ENCODE measurements around the gene NKG7. TPM values are rescaled to one million over a fixed set of nuclear protein-coding genes. Genes with fewer than 3 reads are reported as not detected.

NKG7 gene
- total and polyA plus RNA-seq, 2 of the 13 experiments (the other 11 are each of a cell fraction or from before 2014, with no cell fraction given) = 0.40 TPM; not detected in 1

DNA sequence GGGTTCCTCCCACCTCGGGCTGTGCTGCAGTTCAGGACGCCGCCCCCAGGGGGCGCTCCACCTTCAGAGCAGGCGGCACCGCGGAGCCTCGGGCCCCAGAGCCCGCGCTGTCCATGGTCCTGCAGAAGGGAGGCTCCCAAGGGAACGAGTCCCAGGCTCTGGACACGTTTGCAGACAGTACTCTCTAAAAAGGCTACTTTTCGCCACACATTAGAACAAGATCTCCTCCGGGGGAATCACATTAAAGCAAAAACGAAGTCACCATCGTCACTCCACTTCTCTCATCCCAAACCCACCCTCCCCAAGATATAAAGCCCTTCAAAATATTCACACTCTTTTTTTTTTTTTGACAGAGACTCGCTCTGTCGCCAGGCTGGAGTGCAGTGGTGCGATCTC is 49.6 kb upstream of the NKG7 start (continued):
- TF ChIP-seq, protein P1, sequence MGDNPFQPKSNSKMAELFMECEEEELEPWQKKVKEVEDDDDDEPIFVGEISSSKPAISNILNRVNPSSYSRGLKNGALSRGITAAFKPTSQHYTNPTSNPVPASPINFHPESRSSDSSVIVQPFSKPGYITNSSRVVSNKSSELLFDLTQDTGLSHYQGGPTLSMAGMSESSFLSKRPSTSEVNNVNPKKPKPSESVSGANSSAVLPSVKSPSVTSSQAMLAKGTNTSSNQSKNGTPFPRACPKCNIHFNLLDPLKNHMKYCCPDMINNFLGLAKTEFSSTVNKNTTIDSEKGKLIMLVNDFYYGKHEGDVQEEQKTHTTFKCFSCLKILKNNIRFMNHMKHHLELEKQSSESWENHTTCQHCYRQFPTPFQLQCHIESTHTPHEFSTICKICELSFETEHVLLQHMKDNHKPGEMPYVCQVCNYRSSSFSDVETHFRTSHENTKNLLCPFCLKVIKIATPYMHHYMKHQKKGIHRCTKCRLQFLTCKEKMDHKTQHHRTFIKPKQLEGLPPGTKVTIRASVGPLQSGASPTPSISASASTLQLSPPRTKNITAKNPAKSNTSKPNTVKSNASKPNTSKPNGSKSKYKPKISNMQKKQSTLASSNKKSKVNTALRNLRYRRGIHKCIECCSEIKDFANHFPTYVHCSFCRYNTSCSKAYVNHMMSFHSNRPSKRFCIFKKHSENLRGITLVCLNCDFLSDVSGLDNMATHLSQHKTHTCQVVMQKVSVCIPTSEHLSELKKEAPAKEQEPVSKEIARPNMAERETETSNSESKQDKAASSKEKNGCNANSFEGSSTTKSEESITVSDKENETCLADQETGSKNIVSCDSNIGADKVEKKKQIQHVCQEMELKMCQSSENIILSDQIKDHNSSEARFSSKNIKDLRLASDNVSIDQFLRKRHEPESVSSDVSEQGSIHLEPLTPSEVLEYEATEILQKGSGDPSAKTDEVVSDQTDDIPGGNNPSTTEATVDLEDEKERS (CRISPR knock-in tag; IDR thresholded peaks at IDR 0.05) = peak; percentile 96
- TF ChIP-seq ZFP90 (CRISPR knock-in tag; IDR thresholded peaks at IDR 0.05; ENCODE audit: borderline replicate concordance) (peak; percentile 97), ZNF546 (CRISPR knock-in tag; conservative IDR thresholded peaks at IDR 0.05) (peak; percentile 96), CEBPG (CRISPR knock-in tag; IDR thresholded peaks at IDR 0.05) (peak; percentile 46; the same call in 1 of the 2 replicates), RARG (CRISPR knock-in tag; IDR thresholded peaks at IDR 0.05; ENCODE audit: low read depth) (no peak; the same call in 1 of the 2 replicates), PAX8 (CRISPR knock-in tag; IDR thresholded peaks at IDR 0.05; ENCODE audit: borderline replicate concordance) (0 out of 2 replicates have a peak, but pooled peaks have one; percentile 74), ONECUT2 (CRISPR knock-in tag; IDR thresholded peaks at IDR 0.05) (peak; percentile 78; the same call in 1 of the 2 replicates), TAF1 (CRISPR knock-in tag; IDR thresholded peaks at IDR 0.05) (peak; percentile 33; the same call in 1 of the 2 replicates), ZNF230 (CRISPR knock-in tag; IDR thresholded peaks at IDR 0.05) (peak; percentile 86; the same call in 1 of the 2 replicates), ZBTB20 (CRISPR knock-in tag; IDR thresholded peaks at IDR 0.05; ENCODE audit: borderline replicate concordance, low read depth) (peak; percentile 98; the same call in 1 of the 2 replicates), NCOA2 (CRISPR knock-in tag; IDR thresholded peaks at IDR 0.05) (peak; percentile 83), ZNF326 (CRISPR knock-in tag; IDR thresholded peaks at IDR 0.05; ENCODE audit: borderline replicate concordance) (no peak), SMARCE1 (IDR thresholded peaks at IDR 0.05; ENCODE audit: borderline replicate concordance) (no peak), MAFK (conservative IDR thresholded peaks at IDR 0.05 in 1 of 2, IDR thresholded peaks at IDR 0.05 in 1 of 2; ENCODE audit: low read length in 2 of 2) (no peak), ZFP36 (IDR thresholded peaks at IDR 0.05; ENCODE audit: borderline replicate concordance, low read depth, low read length, partially characterized antibody) (no peak), ARNTL (CRISPR knock-in tag; IDR thresholded peaks at IDR 0.05) (peak; percentile 90)
- TF ChIP-seq, protein P2, sequence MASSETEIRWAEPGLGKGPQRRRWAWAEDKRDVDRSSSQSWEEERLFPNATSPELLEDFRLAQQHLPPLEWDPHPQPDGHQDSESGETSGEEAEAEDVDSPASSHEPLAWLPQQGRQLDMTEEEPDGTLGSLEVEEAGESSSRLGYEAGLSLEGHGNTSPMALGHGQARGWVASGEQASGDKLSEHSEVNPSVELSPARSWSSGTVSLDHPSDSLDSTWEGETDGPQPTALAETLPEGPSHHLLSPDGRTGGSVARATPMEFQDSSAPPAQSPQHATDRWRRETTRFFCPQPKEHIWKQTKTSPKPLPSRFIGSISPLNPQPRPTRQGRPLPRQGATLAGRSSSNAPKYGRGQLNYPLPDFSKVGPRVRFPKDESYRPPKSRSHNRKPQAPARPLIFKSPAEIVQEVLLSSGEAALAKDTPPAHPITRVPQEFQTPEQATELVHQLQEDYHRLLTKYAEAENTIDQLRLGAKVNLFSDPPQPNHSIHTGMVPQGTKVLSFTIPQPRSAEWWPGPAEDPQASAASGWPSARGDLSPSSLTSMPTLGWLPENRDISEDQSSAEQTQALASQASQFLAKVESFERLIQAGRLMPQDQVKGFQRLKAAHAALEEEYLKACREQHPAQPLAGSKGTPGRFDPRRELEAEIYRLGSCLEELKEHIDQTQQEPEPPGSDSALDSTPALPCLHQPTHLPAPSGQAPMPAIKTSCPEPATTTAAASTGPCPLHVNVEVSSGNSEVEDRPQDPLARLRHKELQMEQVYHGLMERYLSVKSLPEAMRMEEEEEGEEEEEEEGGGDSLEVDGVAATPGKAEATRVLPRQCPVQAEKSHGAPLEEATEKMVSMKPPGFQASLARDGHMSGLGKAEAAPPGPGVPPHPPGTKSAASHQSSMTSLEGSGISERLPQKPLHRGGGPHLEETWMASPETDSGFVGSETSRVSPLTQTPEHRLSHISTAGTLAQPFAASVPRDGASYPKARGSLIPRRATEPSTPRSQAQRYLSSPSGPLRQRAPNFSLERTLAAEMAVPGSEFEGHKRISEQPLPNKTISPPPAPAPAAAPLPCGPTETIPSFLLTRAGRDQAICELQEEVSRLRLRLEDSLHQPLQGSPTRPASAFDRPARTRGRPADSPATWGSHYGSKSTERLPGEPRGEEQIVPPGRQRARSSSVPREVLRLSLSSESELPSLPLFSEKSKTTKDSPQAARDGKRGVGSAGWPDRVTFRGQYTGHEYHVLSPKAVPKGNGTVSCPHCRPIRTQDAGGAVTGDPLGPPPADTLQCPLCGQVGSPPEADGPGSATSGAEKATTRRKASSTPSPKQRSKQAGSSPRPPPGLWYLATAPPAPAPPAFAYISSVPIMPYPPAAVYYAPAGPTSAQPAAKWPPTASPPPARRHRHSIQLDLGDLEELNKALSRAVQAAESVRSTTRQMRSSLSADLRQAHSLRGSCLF (CRISPR knock-in tag; IDR thresholded peaks at IDR 0.05; ENCODE audit: borderline replicate concordance) = peak; percentile 97
- TF ChIP-seq, protein P3, sequence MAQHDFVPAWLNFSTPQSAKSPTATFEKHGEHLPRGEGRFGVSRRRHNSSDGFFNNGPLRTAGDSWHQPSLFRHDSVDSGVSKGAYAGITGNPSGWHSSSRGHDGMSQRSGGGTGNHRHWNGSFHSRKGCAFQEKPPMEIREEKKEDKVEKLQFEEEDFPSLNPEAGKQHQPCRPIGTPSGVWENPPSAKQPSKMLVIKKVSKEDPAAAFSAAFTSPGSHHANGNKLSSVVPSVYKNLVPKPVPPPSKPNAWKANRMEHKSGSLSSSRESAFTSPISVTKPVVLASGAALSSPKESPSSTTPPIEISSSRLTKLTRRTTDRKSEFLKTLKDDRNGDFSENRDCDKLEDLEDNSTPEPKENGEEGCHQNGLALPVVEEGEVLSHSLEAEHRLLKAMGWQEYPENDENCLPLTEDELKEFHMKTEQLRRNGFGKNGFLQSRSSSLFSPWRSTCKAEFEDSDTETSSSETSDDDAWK (CRISPR knock-in tag; IDR thresholded peaks at IDR 0.05) = no peak
- TF ChIP-seq, protein P4, sequence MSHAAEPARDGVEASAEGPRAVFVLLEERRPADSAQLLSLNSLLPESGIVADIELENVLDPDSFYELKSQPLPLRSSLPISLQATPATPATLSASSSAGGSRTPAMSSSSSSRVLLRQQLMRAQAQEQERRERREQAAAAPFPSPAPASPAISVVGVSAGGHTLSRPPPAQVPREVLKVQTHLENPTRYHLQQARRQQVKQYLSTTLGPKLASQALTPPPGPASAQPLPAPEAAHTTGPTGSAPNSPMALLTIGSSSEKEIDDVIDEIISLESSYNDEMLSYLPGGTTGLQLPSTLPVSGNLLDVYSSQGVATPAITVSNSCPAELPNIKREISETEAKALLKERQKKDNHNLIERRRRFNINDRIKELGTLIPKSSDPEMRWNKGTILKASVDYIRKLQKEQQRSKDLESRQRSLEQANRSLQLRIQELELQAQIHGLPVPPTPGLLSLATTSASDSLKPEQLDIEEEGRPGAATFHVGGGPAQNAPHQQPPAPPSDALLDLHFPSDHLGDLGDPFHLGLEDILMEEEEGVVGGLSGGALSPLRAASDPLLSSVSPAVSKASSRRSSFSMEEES (CRISPR knock-in tag; IDR thresholded peaks at IDR 0.05) = peak; percentile 95

Data from HepG2 (cell line).